Epithelial cell of prostate (primary cell): Measurements from ENCODE around the gene SIRT7.

Experiments used
- DNase-seq: peaks from one replicate; pipeline ENCODE4 v3.0.0-alpha.2; 2011; ENCODE audit warnings: low read depth, low spot score
- H3K27ac ChIP-seq: fragments of 450-650 bp; 2 replicates; pipeline ENCODE4 v1.5.1; 2017; ENCODE audit warnings: mild to moderate bottlenecking

The SIRT7 gene

DNA sequence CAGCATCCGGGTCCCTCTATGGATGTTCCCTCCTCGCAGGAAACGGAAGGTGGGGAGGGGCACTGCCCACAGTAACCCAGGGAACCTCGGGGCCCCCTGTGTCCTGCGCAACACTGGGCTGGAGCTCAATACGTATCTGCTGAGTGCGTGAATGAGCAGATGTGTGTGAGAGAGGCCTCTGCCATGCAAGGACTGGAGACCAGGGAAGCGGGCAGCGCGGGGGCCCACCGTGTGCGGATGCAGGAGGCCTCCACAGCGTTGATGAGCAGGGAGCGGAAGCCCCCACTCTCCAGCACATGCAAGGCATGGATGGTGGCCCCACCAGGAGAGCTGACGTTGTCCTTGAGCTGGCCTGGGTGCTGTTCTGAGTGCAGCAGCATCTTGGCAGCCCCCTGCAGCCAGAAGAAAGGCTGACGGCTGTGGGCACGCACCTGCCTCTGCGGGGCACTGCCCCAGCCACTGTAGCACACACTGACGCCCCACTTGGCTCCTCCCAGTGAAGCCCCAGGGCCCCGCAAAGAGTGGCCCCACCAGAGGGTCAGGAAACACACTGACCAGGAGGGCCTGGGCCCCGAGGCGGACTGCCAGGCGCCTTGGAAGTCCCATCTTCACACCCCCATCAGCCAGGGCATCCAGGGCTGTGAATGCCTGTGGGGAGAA is 16.3 kb upstream of the SIRT7 start:
- DNase-seq: no peak
- no peak overlapping the region for H3K27ac ChIP-seq

DNA sequence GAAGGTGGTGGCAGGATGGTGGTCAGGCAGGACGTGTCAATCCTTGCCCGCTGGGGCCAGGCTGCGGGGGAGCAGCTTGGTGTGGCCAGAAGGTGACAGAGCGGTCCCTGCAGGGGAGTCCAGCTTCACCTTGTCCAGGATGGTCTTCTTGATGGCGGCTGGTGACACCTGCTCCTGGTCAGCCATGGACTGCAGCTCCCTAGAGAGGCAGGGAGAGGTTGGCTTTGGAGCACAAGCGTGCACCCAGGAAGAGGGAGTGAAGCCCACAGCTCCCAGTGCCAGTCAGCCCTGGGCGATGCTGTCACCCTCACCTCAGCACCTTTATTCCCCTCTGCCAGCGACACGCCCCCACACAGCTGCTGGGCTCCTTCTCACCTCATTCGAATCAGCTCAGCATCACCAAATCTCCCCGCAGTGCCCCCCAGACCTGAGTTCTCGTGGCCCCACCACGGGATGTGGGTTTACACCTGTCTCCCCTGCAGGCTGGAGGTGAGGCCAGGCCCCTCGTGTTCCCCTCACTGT is 15.3 kb upstream of the SIRT7 start:
- no peak overlapping the region for H3K27ac ChIP-seq

DNA sequence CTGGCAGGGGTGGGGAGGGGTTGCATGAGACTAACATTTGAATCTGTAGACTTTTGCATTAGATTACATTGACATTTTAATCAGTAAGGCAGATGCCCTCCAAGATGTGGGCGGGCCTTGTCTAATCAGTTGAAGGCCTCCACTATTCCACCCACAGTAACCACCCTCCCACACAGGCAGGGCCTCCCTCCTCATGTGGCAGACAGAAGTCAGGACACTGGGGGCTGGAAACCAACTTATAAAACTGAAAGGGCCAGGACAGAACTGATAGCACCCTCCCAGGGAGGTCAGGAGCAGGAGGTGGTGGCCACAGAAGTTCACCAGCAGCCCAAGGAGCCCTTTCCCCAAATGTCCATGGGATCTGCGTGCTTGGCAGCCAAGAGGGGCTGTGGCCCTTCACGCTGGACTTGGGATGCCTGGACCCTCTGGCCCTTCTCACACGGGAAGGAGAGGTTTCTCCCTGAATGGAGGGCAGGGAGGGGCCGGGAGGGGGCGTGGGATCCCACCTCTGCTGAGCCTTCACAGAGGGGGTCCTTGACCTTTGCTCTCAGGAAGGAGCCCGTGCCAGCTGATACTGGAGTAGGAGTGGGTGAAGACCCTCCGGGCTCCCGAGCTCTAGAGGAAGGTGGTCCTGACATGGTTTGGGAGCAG is 14.5 kb upstream of the SIRT7 start:
- no peak for DNase-seq
- H3K27ac ChIP-seq: no peak overlapping the region

More for the DNA sequence above, 15.3 kb upstream of the SIRT7 start:
- DNase-seq: no peak

DNA sequence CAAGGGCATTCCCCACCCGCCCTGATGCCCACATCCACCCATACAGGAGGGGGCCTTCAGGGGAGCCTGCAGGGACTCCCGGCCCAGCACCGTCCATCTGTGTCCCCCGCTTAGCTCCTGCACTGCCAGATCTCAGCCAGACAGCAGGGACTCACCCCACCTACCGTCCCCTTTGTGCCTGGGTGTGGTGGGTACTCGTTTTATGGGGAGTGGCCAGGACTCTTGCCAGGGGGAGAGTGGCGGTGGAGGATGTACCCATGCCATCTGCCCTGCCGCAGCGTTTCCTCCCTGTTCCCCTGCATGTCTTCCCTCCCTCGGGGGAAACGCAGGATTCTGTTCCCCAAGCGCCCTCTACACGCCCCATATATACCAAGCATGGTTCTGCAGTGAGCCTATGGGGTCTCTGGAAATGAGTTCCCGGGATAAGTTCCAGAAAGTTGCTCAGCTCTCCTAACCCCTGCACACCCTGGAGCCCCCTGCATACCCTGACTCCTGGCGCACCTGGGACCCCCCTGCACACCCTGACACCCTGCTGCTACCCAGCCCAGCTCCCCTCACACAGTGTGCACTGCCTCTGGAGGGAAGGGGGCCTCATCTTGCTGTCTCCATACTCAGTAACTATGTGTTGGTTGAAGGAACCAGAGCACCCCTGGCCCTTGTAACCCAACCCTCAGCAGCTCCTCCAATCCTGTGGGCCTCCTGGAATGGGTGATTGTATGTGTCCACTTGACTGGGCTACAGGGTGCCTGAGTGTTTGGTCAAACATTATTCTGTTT is 13.8 kb upstream of the SIRT7 start:
- H3K27ac ChIP-seq: no peak overlapping the region
- no peak for DNase-seq

DNA sequence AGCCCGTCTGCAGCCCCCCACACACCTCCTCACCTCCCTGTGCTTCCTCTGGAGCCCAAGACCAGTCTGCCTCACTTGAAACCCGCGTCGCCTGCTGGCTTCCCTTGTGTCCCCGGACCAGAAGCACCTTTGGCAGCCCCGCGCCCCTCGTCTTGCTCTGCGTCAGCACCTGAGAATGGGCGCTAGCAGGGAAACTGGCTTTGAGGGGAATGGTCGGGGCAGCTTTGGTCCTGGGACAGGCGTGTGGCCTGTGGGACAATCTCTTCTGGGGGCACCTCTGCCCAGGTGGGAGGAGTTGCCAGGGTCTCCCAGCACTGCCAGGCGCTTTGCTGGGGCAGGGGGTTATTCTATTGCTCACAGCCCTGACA is 13.2 kb upstream of the SIRT7 start:
- no peak overlapping the region for H3K27ac ChIP-seq
- no peak for DNase-seq

DNA sequence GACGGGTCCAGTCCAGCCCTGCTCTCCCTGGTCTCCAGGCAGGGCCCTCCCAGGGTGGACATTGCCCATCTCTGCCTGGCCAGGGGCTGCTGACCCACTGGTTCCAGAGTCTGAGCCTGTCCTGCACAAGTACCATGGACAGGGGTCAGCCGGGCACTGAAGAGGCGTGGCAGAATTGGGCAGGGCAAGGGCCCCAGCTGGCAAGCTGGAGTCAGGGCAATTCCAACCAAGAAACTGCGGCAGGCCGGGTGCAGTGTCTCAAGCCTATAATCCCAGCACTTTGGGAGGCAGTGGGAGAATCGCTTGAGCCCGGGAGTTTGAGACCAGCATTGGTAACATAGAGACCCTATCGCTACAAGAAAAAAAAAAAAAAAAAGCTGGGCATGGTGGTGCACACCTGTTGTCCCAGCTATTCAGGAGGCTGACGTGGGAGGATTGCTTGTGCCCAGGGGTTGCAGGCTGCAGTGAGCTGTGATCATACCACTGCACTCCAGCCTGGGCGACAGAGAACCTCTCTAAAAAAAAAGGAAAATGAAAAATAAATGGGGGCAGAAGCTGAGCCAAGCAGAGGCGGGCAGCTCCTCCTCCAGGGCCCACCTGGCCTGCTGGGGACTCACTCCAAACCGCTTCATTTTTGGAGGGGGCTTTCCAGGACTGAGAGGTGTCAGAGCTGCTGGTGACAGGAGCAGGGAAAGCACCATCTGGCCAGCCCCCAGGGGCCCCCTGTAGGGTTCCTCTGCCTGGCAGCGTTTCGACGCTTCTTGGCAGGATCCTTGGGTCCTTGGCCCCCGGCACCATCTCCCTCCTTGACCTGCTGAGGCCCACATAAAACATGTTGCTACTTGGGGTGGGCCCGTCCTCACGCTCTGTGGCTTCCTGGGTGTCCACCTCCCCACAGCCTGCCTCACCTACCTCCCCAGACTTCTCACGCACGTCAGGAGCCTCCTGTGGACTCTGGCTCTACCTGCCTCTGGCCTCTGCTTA is 12.5 kb upstream of the SIRT7 start:
- DNase-seq: no peak
- no peak overlapping the region for H3K27ac ChIP-seq

DNA sequence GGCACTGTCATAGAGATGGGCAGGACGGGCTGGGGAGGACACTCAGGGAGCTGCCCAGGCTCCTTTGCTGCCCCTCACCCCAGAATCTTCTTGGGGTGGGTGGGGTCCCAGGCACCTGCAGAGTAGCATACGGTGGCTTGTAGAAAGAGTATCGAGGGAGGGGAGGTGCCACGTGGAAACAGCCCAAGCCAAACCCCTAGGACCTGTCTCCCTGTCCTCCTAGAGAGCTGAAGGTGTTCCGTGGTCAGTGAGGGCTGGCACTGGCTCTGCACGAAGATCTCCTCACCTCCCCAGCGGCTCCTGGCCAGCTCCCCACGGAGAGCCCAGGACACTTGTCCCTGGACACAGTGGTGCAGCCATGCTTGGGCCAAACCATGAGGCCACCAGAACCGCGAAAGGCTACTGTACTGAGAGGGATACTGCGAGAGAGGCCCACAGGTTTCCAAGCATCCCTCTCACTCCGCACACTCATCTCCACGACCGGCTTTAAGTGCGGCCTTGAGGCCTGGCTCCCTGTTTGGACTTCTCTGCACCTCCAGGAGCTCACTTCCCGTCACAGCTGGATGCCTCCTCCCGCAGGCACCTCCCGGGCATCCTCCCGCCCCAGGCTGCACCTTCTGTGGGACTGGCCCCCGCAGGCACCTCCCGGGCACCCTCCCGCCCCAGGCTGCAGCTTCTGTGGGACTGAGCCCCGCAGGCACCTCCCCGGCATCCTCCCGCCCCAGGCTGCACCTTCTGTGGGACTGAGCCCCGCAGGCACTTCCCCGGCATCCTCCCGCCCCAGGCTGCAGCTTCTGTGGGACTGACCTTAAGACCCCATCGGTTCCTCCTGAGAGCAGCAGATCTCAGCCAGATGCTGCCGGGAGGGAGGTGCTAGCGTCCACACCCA is 11.5 kb upstream of the SIRT7 start:
- no peak for DNase-seq

DNA sequence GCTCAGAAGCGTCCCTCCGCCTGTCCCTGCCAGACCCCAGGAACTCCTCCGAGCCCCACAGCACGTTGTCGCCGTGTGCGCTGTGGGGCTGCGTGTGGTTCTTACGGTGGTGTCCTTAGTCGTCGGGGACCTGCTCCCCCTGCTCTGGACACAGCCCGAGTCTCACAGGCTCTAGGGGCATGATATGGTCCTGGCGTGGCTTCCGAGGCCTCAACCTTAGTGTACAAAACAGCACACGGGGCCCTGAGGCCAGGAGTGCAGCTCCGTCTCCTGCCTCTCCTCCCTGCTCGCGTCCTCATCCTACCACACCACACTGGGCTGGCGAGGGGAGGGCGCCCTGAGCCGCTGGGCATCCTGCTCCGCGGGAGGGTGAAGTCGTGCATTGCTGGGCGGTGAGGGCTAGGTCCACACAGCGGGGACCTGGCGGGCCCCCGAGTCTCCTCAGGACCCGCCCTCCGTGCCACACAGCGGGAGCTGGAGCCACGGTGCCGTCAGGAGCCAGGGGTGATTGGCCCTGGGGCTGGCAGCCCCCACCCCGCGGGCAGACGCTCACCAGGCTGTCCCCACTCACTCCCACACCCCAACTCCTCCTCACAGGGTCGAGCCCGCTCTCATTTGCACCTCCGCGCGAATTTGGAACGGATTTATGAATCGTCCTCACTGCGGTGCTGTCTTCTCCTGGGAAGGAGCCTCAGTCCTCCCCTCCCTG is 10.7 kb upstream of the SIRT7 start:
- DNase-seq: no peak
- no peak overlapping the region for H3K27ac ChIP-seq

More for the DNA sequence above, 11.5 kb upstream of the SIRT7 start:
- H3K27ac ChIP-seq: no peak overlapping the region

DNA sequence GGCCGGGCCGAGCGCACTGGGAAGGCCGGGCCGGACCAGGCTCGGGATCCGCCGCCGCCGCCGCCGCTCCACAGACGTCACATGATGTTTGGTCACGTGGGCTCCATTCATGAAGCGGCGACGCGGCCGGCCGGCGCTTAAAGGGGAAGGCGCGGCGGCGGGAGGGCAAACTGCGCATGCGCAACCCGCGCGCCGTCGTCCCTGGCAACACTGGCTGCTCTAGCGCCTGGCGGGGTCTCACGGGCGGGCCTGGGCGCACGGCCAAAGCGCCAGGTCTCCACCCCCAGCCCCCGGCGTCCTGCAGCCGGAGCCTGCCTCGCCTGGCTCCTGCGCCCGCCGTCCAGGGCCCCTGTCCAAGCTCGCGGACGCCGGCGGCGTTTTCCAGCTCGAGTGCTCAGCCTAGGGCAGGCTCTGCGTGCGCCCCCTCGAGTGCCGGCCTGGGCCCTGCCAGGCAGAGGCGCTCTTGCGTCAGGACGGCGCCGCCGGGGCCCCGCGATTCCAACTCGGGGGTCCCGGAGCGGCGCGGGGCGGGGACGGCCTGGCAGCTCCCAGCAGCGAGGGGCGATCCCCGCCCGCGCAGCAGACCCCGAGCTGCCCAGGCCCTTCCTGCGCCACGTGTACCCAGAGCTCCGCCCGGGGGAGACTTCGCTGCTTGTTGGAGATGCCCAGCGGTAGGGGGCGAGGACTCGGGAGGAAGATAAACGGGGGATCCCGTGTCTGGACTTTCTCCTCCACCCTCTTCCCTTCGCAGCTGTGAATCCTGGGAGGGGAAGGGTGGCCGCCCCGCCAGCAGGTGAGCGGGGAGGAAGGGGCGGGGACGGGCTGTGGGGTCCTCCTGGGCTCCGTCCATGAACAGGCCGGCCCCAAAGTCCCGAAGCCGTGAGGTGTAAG is 9.9 kb upstream of the SIRT7 start, which contains the start of gene MAFG:
Gene MAFG (minus strand): TSS at position 83 of the 891 bp plus-strand sequence. CDS start 4,550 bp downstream, outside the sequence.
- DNase-seq: peak; percentile 33
- peak within 1 kb of the TSS; percentile 89 for H3K27ac ChIP-seq

DNA sequence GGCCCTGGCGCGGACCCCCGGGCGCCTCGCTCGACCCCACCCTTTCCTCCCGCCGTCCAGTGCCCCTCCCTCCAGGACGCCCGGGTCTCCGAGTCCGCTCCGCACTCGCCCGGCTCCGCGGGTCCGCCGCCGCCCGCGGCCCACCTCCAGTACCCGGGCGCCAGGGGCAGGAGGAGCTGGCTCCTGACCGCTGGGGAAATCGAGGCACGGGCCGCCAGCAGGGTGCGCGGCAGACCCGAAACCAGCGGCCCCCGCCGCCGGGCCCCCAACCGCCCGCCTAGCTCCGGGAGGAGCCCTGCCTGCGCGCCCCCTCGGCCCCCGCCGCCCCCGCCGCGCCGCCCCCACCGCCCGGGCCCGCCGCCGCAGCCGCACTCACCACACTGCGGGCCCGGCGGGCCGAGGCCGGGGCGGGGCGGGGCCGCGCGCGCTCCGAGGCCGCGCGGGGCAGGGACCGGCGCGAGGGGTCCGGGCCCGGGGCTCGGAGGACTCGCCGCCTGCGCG is 9.2 kb upstream of the SIRT7 start:
- H3K27ac ChIP-seq: peak overlapping the region; percentile 89
- DNase-seq: no peak

DNA sequence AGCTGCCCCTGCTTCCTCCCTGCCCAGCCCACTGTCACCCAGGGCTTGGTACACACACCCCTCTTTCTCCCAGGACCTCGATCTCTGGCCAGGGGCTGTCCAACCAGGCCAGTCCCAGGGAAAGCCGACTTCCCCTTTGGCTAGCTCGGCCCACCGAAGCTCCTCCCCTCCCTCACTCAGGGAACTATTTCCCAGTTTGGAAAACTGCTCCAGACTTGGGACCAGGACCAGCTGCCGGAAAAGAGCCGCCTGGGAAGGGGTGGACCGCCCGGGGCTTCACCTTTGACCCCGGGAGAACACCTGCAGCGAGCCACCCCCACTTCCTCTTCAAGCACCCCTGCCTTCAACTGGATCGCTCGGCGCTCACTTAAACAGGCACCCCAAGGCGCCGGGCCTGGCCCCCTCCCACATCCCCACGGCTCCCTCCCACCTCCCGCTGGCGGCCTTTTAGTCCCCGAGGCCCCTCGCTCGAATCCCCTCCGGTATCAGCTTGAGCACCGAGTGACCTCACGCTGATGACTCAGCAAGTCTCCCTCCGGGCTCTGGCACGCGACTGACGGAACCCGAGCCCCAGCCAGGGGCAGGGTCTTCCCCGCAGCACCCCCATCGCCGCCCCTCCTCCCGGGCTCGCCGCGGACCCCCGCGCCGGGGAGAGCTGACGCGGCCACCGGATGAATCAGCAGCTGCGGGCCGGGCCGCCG is 8.6 kb upstream of the SIRT7 start:
- peak overlapping the region; percentile 89 for H3K27ac ChIP-seq
- DNase-seq: no peak

DNA sequence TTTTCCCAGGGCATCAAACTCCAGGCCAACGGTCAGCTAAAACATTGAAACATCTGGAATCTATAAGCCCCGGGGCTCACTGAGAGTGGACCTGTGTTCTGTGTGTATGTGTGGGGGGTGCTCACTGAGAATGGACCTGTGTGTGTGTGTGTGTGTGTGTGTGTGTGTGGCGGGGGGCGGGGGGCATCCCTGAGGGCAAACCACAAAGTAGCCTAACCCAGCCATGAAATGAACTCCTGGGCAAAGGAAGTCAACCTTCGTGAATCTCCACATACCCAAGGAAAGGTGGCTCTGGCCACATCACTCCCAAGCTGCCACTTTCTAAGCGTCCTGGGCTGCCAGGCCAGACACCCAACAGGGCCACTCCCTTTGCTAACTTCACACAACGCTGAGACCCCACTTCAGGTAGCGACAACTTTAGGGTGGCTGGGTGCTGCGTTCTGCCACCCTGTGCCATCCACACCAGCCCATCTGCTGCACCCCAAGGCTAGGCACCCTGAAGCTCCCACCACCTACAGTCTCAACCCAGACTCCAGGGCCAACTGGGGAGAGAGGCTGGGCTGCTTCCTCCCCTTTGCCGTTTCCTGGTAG is 8.0 kb upstream of the SIRT7 start:
- H3K27ac ChIP-seq: peak overlapping the region; percentile 89
- no peak for DNase-seq

DNA sequence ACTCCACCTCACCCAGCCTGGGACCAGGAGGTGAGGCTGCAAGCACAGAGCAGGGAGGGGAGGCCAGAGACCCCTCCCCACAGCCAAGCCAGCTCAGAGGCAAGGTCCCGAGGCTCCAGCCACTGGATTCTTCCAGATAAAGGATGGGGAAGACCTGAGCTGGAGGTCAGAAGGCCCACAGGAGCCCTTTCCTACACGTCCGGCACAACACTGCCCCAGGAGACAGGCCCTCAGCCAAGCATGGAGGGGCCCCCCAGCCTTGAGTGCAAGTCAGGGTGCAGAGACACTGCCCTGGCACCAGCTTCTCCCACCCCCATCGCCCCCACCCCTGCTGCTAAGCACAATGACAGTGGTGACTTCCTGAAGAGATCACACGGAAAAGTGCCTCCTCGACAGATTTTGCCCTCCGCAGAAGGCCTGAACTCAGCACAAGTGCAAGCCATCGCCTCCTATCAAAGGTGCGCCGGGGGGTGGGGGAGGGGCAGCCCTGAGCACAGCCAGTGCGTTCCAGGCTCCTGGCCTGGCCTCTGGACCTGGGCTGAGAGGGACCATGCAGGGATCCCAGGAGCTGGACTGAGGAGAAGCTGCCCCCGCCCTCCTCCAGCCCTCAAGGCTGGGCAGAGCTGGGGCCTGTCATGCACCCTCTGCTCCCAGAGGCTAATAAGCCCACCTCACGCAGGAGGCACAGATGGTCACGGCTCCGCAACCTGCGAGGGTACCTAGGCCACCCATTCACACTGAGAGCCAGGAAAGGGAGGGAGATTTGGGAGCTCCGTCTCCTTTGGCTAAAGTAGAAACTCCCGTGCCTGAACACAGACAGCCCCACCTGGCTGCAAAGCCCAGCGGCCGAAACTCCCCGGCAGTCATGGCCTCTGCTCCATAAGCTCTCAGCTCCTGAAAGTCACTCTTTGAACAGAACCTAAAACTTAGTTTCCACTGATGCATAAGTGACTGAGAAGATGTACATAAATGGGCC is 6.9 kb upstream of the SIRT7 start:
- no peak for DNase-seq
- peak overlapping the region; percentile 54 for H3K27ac ChIP-seq

DNA sequence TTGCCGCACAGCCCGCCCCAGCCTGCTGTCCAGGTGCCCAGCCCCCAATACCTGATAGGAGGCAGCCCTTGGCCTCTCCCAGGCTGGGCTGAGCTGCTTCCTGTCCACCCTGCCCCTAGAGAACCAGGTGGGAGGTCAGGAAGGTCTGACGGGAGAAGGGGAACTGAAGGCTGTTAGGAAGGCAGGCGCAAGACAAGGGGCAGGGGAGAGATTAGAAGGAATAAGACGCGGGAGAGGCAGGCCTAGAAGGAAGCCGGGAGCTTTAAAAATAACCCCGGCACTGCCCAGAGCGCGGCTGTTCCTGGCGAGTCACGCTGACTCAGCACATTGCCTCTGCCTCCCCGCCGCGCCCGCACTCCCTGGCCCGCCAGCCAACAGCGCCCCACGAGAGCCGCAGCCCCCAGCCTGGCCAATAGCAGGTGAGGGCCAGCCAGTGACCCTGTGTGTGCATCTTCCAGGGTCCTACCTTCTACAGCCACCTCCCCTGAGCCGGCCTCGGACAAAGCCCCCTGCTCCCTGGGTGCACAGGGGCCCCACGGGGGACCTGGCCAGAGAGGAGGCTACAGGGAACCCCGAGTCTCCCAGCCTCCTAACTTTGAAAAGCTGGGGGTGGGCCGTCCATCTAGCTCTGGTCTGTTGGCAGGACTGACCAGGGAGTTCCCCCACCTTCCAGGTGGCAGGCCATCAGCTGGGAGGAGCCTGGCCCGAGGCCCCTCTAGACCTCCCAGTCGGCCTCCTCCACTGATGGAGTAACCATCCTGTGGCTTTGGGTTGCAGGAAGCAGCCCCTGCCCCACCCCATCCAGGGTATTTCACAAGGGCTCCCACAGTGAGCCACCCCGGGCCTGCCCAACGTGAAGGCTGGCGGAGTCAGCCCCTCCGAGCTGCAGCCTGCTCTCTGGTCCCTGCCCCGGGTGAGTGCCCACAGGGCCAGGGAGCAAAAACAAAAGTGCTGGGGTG is 5.6 kb upstream of the SIRT7 start:
- DNase-seq: no peak
- peak overlapping the region; percentile 54 for H3K27ac ChIP-seq
